NCI-H146 treated with DMSO at 0.1 percent for 48 hours (cell line): Measurements from ENCODE around the gene STAT1.
"Not testable (repeated sequence)": the region's sequence is repeated elsewhere in the genome, so short reads cannot be mapped to it uniquely, and the experiment has no call there.

Experiments
- DNase-seq: peaks from one replicate; lab custom pipeline; 2025; ENCODE audit not compliant: unreplicated experiment; lab: John Stamatoyannopoulos, UW

STAT1 gene

DNA sequence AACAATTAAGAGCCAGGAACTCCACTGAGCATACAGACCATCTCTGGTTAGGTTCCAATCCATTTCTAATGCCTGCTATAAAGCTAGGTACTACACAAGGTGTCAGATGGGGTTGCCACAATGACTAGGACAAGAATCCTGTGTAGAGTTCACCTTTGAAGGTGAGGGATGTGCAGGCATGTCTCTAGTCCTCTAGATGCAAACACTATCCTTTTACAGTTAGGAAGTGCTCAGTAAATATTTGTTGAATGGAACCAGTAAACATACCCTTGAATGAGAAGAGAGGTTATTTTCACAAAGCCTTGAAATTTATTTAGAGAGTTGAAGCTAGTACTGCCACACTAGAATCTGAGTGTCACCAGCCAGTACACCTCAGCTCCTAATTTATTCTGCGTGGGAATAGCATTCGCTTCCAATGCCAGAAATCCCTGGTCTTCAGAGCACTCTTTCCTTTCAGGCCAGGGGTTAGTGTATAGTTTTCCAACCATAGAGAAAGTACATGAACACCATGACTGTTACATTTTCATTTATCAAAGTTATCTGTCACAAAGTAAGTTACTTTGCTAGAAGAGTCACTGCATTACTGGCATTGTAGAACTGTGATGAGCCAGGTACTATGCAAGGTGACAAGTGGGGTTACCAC lies 48.3 kb downstream of the STAT1 start:
- DNase-seq, result no peak

DNA sequence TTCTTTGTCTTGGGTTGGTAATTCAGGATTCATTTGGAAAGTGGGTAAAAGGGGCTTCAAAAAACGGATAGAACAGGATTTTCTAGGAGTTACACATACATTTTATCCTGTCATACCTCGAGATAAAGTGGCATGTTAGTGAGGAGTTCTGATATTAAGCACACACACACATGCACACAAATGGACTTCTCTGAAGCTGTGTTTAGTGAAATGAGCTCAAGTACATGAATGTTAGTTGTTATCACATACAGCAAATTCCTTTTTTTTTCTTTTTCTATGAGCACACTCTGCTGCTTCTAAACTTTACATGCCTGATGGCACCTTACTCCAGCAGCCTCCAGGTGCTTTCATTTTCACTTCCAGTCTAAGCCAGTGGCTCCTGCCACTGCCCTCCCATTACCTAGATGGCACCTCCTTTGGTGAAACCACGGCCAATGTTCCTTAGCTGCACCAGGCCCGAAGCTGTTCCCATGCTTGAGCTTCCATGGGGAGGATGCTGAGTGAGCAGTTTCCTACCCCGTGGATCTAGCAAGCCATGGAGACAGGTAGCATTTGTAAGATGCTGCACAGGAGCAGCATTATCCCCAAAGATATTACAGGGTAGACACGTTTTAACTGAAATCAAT lies 49.7 kb downstream of the STAT1 start:
- no peak for DNase-seq

DNA sequence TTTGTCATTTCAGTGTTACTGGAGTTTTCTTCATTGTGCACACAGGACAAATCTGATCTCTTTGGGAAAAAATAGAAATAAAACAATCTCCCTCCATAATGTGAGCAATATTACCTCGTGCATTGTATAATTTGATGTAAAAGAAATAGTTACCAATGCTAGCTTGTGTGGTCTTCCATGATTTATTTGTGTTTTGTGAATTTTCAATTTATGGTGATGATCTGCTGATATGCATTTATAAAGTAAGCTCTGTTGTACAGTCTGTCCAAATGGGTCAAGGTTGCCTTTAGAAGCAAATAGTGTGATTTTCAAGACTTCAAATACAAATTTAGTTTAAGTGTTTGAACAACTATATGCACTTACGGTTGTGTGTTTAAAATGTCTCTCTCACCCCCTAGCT lies 50.9 kb downstream of the STAT1 start:
- no peak for DNase-seq

DNA sequence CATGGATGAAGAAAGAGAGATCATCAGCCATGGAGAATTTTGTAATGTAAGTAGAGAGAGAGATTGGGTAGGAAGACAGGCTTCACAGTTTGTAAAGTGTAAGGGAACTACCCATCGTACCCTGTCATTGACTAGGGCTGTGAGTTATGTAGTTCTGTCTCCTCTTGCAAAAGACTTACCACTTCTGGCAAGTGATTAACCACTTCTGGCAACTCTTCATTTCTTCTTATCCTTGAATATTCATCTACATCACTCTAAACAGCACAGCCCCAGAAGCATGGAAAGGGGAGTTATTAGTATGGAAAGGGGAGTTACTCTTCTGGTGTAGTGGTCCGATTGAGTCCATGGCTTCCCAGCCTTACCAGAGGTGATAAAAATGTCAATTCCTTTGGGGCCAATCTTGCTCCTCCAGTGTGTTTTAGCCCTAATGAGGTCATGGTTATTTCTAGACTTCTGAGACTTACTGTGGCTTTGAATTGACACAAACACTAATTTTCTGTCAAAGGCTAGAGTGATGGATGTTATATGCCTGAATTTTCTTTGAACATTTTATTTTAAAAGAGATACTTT lies 52.0 kb downstream of the STAT1 start:
- DNase-seq, result no peak

DNA sequence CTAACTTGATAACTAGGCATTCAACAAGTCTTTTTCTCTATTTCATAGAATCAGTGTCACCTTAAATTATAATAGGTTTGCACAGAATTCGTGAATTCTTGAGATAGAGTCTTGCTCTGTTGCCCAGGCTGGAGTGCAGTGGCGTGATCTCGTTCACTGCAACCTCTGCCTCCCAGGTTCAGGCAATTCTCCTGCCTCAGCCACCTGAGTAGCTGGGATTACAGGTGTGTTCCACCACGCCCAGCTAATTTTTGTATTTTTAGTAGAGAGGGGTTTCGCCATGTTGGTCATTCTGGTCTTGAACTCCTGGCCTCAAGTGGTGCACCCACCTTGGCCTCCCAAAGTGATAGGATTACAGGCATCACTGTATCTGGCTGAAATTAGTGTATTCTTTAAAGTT lies 52.9 kb downstream of the STAT1 start:
- DNase-seq, result not testable (repeated sequence)

DNA sequence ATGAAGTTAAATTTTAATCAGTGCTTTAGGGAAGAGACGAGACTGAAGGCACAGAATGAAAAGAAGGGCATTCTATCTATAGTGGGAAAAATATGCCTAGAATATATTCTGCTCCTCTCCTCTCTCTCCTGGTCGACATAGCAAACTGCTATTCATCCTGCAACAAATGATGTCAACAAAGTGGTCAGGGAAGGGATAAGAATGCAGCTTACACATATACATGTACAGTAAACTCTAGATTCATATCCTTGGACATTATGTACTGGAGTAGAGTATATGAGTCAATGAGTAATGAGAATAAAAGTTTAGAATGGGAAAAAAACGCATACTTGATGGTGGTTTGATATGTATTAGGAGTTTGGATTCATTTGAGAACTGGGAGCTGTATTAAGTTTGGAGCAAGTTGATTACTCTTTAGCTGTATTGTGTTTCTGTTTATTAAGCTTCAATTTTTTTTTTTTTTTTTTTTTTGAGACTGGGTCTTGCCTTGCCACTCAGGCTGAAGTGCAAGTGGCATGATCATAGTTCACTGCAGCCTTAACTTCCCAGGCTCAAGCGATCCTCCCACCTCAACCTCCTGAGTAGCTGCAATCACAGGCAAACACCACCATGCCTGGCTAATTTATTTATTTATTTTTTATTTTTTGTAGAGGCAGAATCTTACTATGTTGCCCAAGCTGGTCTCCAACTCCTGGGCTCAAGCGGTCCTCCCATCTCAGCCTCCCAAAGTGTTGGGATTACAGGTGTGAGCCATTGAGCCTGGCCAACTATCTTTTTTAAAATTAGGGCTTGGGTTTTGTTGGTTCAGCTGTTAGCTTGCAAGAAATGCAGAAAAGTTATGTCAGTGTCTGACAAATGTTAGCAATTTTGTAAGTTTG lies 53.8 kb downstream of the STAT1 start:
- DNase-seq, result no peak

DNA sequence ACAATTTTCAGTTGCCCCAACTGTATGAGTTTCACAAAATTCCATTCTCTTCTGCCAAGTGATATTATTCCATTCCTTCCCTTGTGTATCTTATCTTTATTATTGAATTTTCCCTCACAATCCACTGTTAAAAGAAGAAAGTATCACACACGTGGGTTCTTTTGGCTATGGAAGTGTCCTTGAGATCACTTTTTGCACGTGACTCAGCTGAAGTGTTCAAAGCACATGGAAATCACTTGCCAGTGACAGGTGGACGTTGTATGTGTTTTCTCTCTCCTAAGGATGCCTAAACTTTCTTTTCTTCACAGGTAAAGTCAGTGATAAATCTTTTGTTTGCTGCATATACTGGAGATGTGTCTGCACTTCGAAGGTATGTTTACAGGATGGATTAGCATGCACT lies 60.7 kb downstream of the STAT1 start:
- no peak for DNase-seq

DNA sequence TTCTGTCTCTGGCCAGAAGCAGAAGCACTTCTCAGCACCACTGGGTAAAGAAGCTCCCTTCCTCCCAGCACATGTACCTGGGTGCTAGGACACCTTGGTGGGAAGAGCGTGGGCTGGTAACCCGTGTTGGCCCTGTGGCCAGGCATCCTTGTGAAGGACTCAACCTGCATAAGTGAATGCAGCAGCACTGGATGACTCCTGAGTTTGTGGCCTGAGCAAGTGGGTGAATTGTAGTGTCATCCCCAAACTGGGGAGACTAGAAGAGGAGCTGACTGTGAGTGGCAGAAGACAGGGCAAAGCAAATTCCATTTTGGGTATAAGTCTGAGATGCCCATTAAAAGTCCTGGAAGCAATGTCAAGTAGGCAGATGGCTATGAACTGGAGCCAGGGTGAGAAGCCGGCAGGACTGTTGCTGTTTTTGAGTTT lies 63.4 kb downstream of the STAT1 start:
- no peak for DNase-seq

DNA sequence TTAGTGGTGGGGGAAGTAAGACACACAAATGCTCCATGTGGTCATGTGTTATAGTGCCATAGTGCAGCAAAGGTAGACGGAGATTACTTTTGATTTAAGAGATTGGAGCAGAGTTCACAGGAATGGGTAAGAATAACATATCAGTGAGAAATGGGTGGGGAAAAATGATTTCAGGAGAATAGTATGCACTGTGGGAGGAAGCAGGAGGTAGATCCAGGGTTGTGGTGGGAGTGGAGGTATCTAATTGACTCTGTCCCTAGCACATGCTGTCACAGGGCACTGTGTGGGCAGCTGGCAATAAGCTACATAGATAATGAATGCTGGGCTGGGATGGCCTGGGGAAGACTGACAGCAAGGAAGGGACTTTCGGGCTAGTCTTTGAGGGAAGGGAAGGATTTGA lies 65.3 kb downstream of the STAT1 start:
- no peak for DNase-seq

DNA sequence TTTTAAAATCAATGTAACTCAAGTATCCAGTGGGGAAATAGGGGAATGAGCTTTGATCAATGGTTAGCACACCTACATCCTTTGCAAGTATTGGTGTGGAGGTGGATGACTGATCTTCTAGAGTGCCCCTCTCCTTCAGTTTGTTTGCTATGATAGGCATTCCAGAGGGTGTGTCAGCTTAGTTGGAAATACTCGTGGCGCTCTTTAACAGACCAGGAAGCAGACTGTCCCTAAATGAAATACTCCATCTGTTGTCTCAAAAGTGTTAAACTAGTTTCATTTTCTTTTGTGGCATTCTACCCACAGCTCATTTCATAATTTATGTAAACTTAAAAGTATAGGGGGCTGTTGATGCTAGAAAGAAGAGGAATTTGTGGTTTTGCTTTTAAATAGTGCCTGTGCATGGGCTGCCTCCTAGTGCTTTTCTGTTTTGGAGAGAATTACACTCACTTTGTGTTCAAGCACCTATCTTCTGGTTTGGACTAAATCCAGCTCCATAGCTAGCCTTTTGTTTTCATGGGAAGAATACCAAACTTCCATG lies 66.2 kb downstream of the STAT1 start:
- no peak for DNase-seq

DNA sequence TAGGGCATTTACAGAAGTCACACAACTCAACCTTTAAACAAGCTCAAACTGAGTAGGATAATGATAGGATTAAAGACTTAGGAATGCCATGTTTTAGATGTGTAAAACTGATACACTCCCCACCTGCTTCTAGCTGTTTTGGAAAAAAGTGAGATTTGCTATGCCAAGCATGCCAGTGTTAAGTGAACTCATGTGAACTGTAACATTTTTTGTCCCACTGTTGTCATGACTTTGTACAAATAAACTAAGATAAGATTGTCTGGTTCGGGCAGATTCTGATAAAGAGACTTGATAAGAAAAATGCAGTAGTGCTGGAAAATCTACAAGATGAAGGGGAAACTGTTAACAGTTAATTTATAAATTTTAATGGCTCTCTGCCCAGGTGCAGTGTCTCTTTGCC lies 66.8 kb downstream of the STAT1 start:
- DNase-seq, result no peak

DNA sequence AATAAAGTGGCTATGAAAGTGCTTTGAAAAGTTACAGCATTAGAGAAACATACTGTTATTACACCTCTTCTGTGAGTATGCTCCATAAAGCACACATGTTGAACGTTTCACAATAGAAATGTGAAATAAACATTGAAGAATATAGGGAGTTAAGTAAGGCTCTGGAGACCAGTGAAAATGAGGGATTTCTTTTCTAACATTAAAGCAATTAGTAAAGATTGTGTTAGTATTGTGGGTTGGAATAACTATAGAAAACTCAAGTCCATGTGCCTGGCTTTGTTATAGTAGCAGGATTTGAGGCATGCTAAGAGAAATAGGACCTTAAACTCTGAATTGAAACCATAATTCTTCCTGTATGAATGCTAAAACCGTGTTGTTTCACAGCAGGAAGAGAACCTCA lies 70.3 kb downstream of the STAT1 start:
- DNase-seq, result no peak

DNA sequence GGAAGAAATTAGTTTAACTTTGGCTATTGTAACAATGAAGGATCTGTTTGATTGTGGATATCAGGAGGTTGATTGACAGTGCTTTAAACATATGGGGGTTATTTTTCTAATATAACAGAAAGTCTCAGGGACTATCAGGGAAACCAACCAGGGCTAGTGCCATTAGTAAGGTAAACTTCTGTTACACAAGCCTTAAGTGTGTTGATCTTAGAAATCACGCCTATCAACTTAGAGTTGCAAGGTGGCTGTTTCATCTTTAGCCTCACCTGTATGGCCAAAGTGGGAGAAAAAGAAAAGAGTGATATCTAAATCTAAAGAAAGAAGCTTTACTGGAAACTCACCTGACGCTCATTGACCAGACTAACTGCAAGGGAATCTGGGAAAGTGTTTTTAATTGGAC lies 71.3 kb downstream of the STAT1 start:
- no peak for DNase-seq

DNA sequence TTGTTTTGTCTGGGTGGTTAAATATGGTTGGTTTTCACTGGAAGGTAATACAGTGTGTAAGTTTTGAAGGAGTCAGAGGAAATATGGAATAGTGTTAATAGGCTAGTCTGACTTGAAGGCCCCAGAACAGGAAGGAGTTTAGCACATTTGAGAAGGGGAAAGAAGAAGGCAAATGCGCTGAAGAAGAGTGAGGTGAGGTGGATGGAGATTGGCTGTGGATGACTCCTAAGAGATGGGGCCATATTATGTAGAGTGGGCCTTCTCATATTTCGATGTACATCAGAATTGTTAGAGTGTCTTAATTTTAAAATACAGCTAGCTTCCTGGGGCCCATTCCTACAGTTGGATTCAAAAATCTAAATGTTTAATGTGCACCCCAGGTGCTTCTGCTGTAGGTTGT lies 72.4 kb downstream of the STAT1 start:
- DNase-seq, result no peak

DNA sequence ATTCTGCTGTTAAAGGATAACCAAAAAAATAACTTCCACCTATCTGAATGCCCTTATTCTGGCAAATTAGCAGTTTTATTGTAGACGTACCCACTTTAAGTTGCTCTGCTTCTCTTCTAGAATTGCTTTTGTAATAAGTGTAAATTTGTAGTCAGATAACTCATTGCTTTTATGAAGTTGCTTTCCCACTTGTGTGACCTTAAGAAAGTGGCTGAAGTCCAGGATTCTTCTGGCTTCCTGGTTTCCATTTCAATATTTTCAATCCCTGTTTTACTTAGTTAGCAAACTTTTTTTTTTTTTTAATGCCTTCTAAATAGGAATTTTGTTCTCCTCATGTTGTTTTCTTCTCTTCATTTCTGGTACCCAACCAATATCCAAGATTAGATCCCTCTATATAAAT lies 73.5 kb downstream of the STAT1 start:
- DNase-seq, result no peak

DNA sequence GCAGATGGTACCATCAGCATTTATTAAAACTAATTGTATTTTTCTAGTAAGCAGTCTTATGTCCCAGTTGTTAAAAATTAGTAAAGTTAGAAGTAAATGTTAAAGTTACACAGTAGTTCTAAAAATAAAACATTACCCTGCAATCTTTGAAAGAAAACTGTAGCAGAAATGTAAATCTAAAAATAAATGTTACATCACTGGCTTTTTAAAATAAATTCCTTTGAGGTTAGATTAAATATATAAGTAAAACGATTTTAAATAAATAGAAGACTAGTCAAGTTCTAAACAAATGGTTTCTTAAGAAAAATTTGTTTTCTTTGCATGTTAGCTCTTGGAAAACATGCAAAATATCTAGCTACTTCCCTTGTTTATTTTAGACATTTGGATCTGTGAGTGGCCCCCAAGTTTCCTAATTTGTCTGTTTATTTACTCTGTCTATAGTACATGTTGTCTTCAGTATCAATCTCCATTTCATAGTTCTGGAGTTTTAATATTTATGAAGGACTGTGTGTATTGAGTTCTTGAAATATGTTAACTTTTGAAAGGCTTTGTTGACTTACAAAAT lies 75.1 kb downstream of the STAT1 start:
- no peak for DNase-seq

DNA sequence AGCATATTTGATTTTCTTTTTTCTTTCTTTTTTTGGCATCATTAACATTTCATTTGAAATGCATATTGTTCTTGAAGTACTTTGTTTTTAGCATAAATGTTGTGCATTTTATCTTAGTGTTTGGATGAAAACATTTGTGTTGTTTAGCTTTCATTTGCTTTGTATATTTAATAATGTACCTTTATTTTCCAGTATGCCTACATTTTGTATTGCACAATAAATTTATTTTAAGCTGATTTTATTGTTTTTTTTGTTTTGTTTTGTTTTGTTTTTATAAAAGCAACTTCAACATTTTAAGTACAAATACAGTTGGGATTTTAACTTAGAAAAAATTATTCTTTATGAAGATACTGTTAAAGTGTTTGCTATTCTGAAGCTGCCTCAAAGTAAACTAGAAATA lies 78.9 kb downstream of the STAT1 start:
- no peak for DNase-seq

DNA sequence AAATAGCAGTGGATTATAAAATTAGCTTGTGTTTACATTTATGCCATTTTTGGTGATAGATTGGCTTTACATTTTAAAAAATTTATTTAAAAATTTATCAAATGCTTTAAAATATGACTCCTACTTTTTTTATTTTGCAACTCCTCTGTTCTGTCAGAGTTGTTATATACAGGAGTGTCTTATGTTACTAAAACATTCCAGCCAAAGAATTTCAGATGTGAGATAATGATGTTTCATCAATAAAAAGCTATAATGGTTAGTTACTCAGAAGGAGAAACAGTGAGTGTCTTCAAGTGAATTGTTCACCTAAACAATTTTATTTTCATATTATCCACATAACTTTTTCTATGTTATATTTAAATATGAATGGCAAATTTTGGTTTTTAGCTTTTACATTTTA lies 80.6 kb downstream of the STAT1 start:
- DNase-seq, result no peak

DNA sequence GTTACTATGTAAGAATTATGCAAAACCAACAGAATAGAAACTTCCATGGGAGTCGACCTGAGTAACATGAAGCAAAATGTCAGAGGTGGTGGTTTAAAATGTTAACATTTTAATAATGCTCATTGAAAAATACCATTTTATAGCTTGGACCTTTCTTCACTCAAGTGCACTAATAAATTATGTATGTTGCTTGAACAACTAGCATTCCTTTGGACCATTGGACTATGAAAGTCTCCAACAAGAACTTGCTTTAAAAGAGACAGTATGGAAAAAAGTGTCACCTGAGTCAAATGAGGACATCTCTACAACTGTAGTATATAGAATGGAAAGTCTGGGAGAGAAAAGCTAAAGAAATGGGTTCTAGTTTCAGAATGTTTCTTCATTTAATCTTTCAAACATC lies 81.5 kb downstream of the STAT1 start:
- DNase-seq, result no peak

DNA sequence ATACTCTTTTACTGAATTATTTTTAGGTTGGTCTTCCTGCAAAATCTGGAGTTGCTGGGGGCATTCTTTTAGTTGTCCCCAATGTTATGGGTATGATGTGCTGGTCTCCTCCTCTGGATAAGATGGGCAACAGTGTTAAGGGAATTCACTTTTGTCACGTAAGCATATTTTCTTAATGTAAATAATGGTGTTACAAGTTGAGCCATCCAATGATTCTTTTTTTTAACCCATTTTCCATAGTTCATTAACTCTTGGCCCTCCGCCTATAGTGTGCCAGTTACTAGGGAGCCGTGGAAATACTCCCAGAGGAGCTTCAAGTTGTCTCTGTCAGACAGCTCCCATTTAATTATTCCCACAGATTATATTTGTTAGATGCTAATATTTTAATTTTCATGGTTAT lies 83.6 kb downstream of the STAT1 start:
- no peak for DNase-seq

DNA sequence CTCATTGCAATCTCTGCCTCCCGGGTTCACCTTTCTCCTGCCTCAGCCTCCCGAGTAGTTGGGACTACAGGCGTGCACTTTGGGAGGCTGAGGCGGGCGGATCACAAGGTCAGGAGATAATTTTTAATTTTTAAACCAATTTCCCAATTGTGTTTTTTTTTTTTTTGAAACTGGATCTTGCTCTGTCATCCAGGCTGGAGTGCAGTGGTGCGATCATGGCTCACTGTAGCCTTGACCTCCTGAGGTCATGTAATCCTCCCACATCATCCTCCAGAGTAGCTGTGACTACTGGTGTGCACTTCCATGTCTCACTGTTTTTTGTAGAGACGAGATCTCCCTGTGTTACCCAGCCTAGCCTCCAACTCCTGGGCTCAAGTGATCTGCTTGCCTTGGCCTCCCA lies 84.1 kb downstream of the STAT1 start:
- DNase-seq, result no peak
